IPS-11a (cell line): ENCODE results near the gene PEG3.
A peak's percentile ranks its signal among the peaks of the same experiment; 100 is the strongest.
"Not testable (repeated sequence)": the region's sequence is repeated elsewhere in the genome, so short reads cannot be mapped to it uniquely, and the experiment has no call there.

Source experiments
- H3K4me3 ChIP-seq: one replicate; pipeline ENCODE4 v1.5.1; 2013; ENCODE audit warnings: low read depth, low read length, control low read depth

Gene PEG3

GRCh38 chr19:56840451-56841192 is at the start of gene PEG3, which contains the start of gene ZIM2:
Gene PEG3 (minus strand): TSS chr19:56840726. CDS start chr19:56824655, 16,071 bp downstream.
Gene ZIM2 (minus strand): TSS chr19:56840726. CDS start chr19:56824277, 16,449 bp downstream.
- H3K4me3 ChIP-seq, result peak within 1 kb of the TSS; percentile 54

GRCh38 chr19:56885173-56885985 is 44.9 kb upstream of the PEG3 start:
- H3K4me3 ChIP-seq, result no peak overlapping the region

DNA sequence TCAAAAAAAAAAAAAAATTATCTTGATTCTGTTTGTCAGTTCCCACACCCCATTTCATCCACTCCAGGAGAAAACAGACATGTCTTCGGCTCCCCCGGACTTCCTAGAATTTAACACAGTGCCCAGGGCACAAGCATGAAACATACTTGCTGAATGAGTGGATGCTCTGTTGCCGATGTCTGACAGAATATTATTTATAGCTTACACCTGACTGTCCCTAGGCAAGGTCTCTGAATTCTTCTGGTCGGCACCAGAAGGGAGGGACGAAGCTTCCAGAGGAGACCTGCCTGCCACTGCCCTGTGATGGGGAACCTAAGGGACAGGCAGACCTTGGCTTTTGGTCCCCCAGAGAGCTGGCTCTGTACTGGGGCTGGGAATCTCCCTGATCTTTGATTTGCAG is 43.9 kb upstream of the PEG3 start:
- no peak overlapping the region for H3K4me3 ChIP-seq

- H3K4me3 ChIP-seq, result no peak overlapping the region
These were observed 40.2 kb upstream of the PEG3 start for GRCh38 chr19:56880592-56881190.

DNA sequence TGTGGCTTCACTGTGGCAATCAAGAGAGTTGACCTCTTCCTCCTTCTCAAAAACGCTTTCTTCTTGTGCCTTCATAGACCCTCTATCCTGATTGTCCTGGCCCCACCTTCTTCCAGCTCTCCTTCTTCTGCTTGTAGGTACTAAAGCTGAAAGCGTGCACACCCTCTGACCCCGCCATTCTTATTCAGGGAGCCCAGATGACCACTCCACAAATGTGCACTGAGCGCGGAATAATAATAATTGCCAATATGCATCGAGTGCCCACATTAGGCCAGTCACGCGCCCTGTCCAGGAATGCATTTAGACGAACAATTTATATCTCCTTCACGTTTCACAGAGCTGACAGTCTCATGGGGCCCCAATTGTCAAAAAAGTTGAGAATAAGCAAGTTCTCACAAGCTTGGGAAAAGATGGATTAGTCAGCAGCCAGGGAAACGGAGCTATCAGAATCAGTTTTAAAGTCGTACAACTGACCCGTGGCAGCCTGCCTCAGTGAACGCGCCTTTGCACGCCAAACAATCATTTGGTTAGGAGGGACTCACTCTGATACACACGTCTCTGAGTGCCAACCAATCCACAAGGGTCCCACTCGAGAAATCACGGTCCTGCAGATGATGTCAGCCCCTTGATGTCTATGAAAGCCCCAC is 36.7 kb upstream of the PEG3 start:
- no peak overlapping the region for H3K4me3 ChIP-seq

DNA sequence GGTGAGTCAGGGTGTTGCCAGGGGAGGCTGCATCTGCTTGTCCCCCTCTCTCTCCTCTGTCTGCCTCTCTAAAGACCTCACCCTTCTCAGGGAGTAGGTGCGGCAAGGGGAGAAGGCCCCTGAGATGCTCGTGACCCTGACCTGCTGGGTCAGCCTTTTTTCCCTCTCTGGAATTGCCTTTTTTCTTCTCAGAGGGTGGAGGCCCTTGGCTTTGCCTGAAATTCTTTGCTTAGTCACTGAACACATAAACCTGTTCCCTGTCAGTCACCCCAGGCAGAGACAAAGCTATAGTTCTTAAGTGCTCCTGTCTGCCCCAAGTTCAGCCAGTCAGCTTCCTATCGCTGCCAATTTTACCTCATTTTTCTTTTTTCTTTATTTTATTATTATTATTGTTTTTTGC is 35.2 kb upstream of the PEG3 start:
- no peak overlapping the region for H3K4me3 ChIP-seq

DNA sequence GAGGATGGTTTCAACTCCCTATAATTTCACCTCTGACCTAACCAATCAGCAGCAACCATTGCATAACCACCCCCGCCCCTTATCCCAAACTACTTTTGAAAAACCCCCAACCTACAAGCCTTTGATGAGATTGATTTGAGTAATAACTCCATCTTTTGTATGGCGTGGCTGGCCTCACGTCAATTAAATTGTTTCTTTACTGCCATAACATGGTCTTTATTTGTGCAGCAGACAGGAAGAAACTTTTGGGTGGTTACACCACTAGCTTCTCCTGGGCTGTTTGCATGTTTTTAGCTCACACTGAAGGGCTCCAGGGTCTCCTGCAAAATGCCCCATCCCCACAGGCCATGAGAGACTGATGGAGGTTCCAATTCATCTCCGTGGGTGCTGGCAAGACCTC is 34.0 kb upstream of the PEG3 start:
- H3K4me3 ChIP-seq, result no peak overlapping the region

DNA sequence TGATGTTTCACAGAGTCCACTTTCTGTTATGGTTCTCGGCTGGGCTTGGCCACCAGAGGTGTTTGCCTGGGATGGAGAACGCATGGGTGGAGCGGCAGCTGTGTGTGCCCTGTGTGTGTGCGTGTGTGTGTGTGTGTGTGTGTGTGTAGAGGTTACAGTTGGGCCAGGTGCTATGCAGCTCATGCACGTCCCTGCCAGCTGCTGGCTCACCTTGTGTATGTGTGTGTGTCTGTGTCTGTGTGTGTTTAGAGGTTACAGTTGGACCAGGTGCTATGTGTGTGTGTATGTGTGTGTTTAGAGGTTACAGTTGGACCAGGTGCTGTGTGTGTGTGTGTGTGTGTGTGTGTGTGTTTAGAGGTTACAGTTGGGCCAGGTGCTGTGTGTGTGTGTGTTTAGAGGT is 33.0 kb upstream of the PEG3 start:
- no peak overlapping the region for H3K4me3 ChIP-seq

- H3K4me3 ChIP-seq, result no peak overlapping the region
These were observed 29.4 kb upstream of the PEG3 start for GRCh38 chr19:56869886-56870285.

DNA sequence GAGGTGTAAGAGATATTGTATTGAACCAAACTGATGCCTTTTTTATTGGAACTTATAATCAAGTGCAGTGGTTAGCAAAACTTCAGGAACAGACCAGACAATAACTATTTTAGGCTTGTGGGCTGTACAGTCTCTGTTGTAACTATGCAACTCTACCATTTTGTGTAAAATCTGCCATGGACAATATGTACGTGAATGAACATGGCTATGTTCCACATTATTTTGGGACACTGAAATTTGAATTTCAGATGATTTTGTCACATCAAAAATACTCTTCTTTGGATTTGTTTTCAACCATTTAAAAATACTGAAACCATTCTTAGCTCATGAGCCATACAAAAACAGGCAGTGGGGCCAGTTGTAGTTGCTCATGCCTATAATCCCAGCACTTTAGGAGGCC is 27.9 kb upstream of the PEG3 start:
- no peak overlapping the region for H3K4me3 ChIP-seq

GRCh38 chr19:56866538-56866937 is 26.0 kb upstream of the PEG3 start:
- no peak overlapping the region for H3K4me3 ChIP-seq

- H3K4me3 ChIP-seq, result no peak overlapping the region
These were observed 24.1 kb upstream of the PEG3 start for GRCh38 chr19:56864443-56865125.

- H3K4me3 ChIP-seq, result no peak overlapping the region
These were observed 22.2 kb upstream of the PEG3 start for GRCh38 chr19:56862741-56863140.

DNA sequence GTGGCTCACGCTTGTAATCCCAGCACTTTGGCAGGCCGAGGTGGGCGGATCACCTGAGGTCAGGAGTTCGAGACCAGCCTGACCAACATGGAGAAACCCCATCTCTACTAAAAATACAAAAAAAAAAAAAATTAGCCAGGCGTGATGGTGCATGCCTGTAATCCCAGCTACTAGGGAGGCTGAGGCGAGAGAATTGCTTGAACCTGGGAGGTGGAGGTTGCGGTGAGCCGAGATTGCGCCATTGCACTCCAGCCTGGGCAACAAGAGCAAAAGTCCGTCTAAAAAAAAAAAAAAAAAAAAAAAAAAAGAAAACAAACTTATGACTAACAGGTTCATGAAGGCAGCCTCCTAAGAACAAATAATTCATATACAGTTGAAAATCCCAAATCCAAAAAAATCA is 19.9 kb upstream of the PEG3 start:
- H3K4me3 ChIP-seq, result not testable (repeated sequence)

DNA sequence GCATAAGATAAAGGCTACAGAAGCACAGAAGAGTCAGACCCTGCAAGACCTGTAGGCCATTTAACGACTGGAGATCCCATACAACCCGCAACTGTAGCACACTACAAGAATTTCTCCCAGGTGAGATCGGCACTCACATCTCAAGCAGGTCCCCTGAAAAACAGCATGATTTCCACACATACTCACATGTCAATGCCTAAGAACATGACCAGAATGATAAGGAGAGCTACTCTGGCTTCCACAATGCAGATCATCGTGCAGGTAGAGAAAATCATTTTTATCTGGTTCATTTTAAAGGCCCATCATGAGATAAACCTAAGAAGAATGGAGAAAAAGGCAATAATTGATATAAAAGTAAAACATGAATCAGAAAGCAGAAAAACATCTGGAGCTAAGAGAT is 17.5 kb upstream of the PEG3 start:
- H3K4me3 ChIP-seq, result no peak overlapping the region

DNA sequence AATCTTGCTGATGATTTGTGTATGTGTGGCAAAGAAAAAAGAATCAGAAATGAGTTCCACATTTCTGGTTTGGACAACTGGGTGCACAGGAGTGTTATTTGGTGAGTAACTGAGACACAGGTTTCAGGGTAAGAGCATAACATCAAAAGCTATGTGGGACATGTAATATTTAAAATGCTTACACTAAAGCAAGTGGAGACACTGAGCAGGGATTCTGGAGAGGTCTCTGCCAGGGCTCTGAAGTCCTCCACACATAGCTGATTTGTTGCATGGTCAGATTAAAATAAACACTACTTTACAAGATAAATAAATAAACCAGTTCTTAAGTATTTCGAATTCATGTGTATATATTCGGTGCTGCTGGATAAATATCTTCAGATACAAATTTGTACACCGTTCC is 16.3 kb upstream of the PEG3 start:
- no peak overlapping the region for H3K4me3 ChIP-seq

DNA sequence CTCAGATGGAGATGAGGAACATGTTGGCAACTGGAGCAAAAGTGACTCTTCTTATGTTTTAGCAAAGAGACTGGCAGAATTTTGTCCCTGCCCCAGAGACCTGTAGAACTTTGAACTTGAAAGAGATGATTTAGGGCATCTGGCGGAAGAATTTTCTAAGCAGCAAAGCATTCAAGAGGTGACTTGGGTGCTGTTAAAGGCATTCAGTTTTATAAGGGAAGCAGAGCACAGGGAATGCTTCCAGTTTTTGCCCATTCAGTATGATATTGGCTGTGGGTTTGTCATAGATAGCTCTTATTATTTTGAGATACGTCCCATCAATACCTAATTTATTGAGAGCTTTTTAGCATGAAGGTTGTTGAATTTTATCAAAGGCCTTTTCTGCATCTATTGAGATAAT is 11.8 kb upstream of the PEG3 start:
- H3K4me3 ChIP-seq, result not testable (repeated sequence)

DNA sequence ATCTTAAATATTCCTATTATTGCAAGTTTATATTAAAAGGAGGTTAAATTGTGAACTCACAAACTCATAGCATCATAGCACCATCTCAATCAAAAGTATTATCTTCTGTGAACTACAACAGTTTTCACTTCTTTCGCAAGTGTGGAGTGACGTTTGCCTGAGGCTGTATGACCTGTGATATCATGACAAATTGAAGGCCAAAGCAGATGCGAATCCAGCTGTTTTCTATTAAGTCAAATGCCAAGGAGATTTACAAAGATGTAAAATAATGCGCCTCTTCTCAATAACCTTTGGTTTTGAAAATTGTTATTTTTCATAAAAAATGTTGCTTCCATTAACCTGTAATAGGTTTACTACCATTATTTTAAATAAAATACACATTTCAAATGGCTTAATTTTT is 7.6 kb upstream of the PEG3 start:
- no peak overlapping the region for H3K4me3 ChIP-seq

GRCh38 chr19:56842412-56842811 is 1.9 kb upstream of the PEG3 start:
- H3K4me3 ChIP-seq, result no peak overlapping the region

DNA sequence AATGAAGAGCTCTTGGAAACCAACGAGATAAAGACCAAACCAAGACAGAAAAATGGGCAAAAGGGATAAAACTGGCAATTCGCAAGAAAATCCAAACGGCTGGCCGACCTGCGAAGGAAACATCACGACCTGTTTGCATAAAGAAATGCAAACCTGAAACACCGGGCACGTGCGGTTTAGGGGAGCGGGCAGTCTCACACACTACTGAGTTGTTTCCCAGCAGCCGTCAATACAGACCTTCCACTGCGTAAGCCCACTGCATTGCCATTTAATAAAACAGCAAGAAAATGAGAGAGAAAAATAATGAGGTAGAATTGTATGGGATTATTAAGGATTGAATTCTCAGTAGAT is 642 bp upstream of the PEG3 start:
- no peak overlapping the region for H3K4me3 ChIP-seq
